HepG2 (cell line): Measurements from ENCODE around the gene GIN1. TPM values are rescaled to one million over a fixed set of nuclear protein-coding genes. Genes with fewer than 3 reads are reported as not detected.

Source experiments
- ATM ChIP-seq: fragments of 450-650 bp; IDR thresholded peaks from 2 replicates; pipeline ENCODE4 v1.7.1; 2017; ENCODE audit warnings: mild to moderate bottlenecking, borderline replicate concordance
- CAMTA2 ChIP-seq: sonication (generic); formaldehyde crosslinking; IDR thresholded peaks from 2 replicates; pipeline ENCODE4 v1.4.0; 2020; ENCODE audit warnings: mild to moderate bottlenecking, missing genetic modification reagents, borderline replicate concordance
- FOXK2 ChIP-seq: fragments of 450-650 bp; IDR thresholded peaks from 2 replicates; pipeline ENCODE4 v1.6.1; 2016
- HMG20A ChIP-seq: IDR thresholded peaks from 2 replicates; pipeline ENCODE4 v1.6.1; 2016; ENCODE audit warnings: borderline replicate concordance
- MED13 ChIP-seq: sonication (generic); formaldehyde crosslinking; IDR thresholded peaks from 2 replicates; pipeline ENCODE4 v1.5.0; 2020; ENCODE audit warnings: missing genetic modification reagents
- NFKBIZ ChIP-seq: IDR thresholded peaks from 2 replicates; pipeline ENCODE4 v1.6.1; 2018; ENCODE audit warnings: missing genetic modification reagents, missing compliant biosample characterization
- NFRKB ChIP-seq: fragments of 450-650 bp; IDR thresholded peaks from 2 replicates; pipeline ENCODE4 v1.6.1; 2017
- PAF1 ChIP-seq: IDR thresholded peaks from 2 replicates; pipeline ENCODE4 v1.6.1; 2016; ENCODE audit warnings: missing genetic modification reagents, missing compliant biosample characterization
- PHF21A ChIP-seq: sonication (generic); formaldehyde crosslinking; IDR thresholded peaks from 2 replicates; pipeline ENCODE4 v1.5.0; 2020; ENCODE audit warnings: mild to moderate bottlenecking, missing genetic modification reagents
- RXRB ChIP-seq: IDR thresholded peaks from 2 replicates; pipeline ENCODE4 v1.6.1; 2016; ENCODE audit warnings: borderline replicate concordance, missing genetic modification reagents, missing compliant biosample characterization
- SOX13 ChIP-seq, 3 experiments: fragments of 450-650 bp in 1 of 3; sonication (generic) in 1 of 3; formaldehyde crosslinking in 1 of 3; IDR thresholded peaks in 2 of 3; conservative IDR thresholded peaks in 1 of 3; 2 replicates each; pipeline versions ENCODE4 v1.5.0 to v1.6.1; 2016 to 2020; ENCODE audit warnings: antibody characterized with exemption in 1 of 3, mild to moderate bottlenecking in 1 of 3, missing compliant biosample characterization in 1 of 3, missing genetic modification reagents in 1 of 3, moderate library complexity in 1 of 3
- ZNF235 ChIP-seq: sonication (generic); formaldehyde crosslinking; IDR thresholded peaks from 2 replicates; pipeline ENCODE4 v1.8.1; 2023; ENCODE audit warnings: mild to moderate bottlenecking, missing genetic modification reagents, borderline replicate concordance
- ZNF264 ChIP-seq: sonication (generic); formaldehyde crosslinking; IDR thresholded peaks from 2 replicates; pipeline ENCODE4 v1.4.0; 2020; ENCODE audit warnings: missing genetic modification reagents
- ZNF7 ChIP-seq: IDR thresholded peaks from 2 replicates; pipeline ENCODE4 v1.6.1; 2016; ENCODE audit warnings: missing biosample characterization, missing genetic modification reagents
- polyA plus RNA-seq, 8 experiments: library from polyadenylated mRNA; depleted of rRNA in 3 of 8; stranded (reverse) in 7 of 8; unstranded in 1 of 8; fragments of >200 nt; fragmentation: Illumina TruSeq in 4 of 8; extraction: Trizol in 4 of 8; gene quantifications; 2 replicates each; pipeline versions ENCODE4 v1.2.1 to v1.2.3, GENCODE V29; 2011 to 2016; ENCODE audit warnings: low read depth in 4 of 8, missing spikeins in 1 of 8, mixed read lengths in 1 of 8; ENCODE audit not compliant: insufficient read depth in 1 of 8
- total RNA-seq, 5 experiments: library from RNA; depleted of rRNA; stranded (reverse); fragments of >200 nt; fragmentation: Illumina TruSeq; extraction: Trizol; gene quantifications; 2 replicates each; pipeline ENCODE4 v1.2.3, GENCODE V29; 2016; ENCODE audit warnings: low read depth in 1 of 5
- TF ChIP-seq, protein P1 (sequence below): sonication (generic); formaldehyde crosslinking; IDR thresholded peaks from 2 replicates; pipeline ENCODE4 v1.8.1; 2023; ENCODE audit warnings: missing genetic modification reagents, inconsistent platforms, borderline replicate concordance
- TF ChIP-seq, protein P2 (sequence below): sonication (generic); formaldehyde crosslinking; IDR thresholded peaks from 2 replicates; pipeline ENCODE4 v1.4.0; 2020; ENCODE audit warnings: missing genetic modification reagents
- TF ChIP-seq, protein P3 (sequence below): sonication (generic); formaldehyde crosslinking; IDR thresholded peaks from 2 replicates; pipeline ENCODE4 v1.5.1; 2020; ENCODE audit warnings: mild to moderate bottlenecking, missing genetic modification reagents, moderate library complexity
- TF ChIP-seq, protein P4 (sequence below): sonication (generic); formaldehyde crosslinking; IDR thresholded peaks from 2 replicates; pipeline ENCODE4 v1.4.0; 2020; ENCODE audit warnings: mild to moderate bottlenecking, missing genetic modification reagents
- TF ChIP-seq, protein P5 (sequence below): sonication (generic); formaldehyde crosslinking; IDR thresholded peaks from 2 replicates; pipeline ENCODE4 v1.5.0; 2020; ENCODE audit warnings: mild to moderate bottlenecking, missing genetic modification reagents, moderate library complexity

The GIN1 gene
- total and polyA plus RNA-seq, 2 of the 13 experiments (the other 11 are each of a cell fraction or from before 2014, with no cell fraction given) = 1.7 to 7.7 TPM

DNA sequence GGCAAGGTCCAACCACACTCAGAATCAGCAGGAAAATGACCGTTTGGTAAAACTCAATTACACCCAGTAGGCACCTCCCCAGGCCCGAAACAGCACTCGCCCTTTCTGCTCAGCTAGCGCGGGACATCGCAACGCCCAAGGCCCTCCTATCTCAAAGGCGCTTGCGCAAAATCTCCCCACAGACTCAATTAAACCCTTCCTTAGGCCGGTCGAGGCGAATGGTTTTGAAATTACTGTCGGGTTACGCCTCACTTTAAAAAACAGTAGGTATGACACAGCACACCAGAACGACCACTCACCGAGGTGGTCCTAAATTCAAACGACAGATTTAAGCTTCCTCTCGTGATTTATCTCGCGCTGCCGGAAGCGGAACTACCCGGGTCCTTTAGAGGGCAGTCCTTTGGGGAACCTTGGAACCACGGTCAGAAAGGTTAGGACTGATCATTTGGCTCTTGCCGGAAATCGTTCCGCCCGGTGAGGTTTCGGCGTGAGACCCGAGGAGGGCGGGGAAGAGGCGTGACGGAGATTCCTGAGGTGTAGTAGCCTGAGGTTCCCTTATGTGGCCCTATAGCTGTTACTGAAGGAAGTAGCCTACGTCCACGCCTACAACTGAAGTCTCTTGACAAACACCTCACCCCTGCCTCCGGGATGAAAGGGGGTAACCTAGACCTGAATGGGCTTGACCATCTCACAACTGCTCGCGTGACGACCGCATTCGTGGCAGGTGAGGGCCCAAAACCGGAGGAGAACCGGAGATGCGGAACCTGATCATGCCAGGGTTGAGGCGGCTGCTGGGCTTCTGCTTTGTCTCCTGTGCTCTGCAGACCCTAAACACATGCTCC, at the start of gene GIN1, which contains the start of gene PPIP5K2 (continued):
- TF ChIP-seq, protein P1, sequence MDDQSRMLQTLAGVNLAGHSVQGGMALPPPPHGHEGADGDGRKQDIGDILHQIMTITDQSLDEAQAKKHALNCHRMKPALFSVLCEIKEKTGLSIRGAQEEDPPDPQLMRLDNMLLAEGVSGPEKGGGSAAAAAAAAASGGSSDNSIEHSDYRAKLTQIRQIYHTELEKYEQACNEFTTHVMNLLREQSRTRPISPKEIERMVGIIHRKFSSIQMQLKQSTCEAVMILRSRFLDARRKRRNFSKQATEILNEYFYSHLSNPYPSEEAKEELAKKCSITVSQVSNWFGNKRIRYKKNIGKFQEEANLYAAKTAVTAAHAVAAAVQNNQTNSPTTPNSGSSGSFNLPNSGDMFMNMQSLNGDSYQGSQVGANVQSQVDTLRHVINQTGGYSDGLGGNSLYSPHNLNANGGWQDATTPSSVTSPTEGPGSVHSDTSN (CRISPR knock-in tag) = no peak
- no peak; the same call in none of the 2 replicates for TF ChIP-seq ZNF264 (CRISPR knock-in tag)
- no peak for TF ChIP-seq ZNF235 (CRISPR knock-in tag)
- no peak for TF ChIP-seq CAMTA2 (CRISPR knock-in tag)
- TF ChIP-seq FOXK2 = peak; percentile 32; the same call in 1 of the 2 replicates
- TF ChIP-seq HMG20A = no peak
- TF ChIP-seq, protein P2, sequence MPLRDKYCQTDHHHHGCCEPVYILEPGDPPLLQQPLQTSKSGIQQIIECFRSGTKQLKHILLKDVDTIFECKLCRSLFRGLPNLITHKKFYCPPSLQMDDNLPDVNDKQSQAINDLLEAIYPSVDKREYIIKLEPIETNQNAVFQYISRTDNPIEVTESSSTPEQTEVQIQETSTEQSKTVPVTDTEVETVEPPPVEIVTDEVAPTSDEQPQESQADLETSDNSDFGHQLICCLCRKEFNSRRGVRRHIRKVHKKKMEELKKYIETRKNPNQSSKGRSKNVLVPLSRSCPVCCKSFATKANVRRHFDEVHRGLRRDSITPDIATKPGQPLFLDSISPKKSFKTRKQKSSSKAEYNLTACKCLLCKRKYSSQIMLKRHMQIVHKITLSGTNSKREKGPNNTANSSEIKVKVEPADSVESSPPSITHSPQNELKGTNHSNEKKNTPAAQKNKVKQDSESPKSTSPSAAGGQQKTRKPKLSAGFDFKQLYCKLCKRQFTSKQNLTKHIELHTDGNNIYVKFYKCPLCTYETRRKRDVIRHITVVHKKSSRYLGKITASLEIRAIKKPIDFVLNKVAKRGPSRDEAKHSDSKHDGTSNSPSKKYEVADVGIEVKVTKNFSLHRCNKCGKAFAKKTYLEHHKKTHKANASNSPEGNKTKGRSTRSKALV (CRISPR knock-in tag) = peak; percentile 52; the same call in 1 of the 2 replicates
- TF ChIP-seq, protein P3, sequence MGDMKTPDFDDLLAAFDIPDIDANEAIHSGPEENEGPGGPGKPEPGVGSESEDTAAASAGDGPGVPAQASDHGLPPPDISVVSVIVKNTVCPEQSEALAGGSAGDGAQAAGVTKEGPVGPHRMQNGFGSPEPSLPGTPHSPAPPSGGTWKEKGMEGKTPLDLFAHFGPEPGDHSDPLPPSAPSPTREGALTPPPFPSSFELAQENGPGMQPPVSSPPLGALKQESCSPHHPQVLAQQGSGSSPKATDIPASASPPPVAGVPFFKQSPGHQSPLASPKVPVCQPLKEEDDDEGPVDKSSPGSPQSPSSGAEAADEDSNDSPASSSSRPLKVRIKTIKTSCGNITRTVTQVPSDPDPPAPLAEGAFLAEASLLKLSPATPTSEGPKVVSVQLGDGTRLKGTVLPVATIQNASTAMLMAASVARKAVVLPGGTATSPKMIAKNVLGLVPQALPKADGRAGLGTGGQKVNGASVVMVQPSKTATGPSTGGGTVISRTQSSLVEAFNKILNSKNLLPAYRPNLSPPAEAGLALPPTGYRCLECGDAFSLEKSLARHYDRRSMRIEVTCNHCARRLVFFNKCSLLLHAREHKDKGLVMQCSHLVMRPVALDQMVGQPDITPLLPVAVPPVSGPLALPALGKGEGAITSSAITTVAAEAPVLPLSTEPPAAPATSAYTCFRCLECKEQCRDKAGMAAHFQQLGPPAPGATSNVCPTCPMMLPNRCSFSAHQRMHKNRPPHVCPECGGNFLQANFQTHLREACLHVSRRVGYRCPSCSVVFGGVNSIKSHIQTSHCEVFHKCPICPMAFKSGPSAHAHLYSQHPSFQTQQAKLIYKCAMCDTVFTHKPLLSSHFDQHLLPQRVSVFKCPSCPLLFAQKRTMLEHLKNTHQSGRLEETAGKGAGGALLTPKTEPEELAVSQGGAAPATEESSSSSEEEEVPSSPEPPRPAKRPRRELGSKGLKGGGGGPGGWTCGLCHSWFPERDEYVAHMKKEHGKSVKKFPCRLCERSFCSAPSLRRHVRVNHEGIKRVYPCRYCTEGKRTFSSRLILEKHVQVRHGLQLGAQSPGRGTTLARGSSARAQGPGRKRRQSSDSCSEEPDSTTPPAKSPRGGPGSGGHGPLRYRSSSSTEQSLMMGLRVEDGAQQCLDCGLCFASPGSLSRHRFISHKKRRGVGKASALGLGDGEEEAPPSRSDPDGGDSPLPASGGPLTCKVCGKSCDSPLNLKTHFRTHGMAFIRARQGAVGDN (CRISPR knock-in tag) = peak; percentile 80
- no peak for TF ChIP-seq SOX13 (IDR thresholded peaks at IDR 0.05)
- TF ChIP-seq SOX13 (CRISPR knock-in tag; conservative IDR thresholded peaks at IDR 0.05 in 1 of 2, IDR thresholded peaks at IDR 0.05 in 1 of 2) = peak in 1 of 2 experiments; percentile 57; a peak in 2 of 4 replicates
- 0 out of 2 replicates have a peak, but pooled peaks have one; percentile 35 for TF ChIP-seq MED13 (CRISPR knock-in tag)
- TF ChIP-seq ZNF7 (CRISPR knock-in tag) = no peak
- TF ChIP-seq ATM = no peak
- TF ChIP-seq NFRKB = no peak
- TF ChIP-seq NFKBIZ (CRISPR knock-in tag) = no peak; the same call in none of the 2 replicates
- no peak for TF ChIP-seq PAF1 (CRISPR knock-in tag)
- TF ChIP-seq RXRB (CRISPR knock-in tag) = peak; percentile 87
- peak; percentile 96 for TF ChIP-seq PHF21A
- TF ChIP-seq, protein P4, sequence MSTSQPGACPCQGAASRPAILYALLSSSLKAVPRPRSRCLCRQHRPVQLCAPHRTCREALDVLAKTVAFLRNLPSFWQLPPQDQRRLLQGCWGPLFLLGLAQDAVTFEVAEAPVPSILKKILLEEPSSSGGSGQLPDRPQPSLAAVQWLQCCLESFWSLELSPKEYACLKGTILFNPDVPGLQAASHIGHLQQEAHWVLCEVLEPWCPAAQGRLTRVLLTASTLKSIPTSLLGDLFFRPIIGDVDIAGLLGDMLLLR (CRISPR knock-in tag) = 0 out of 2 replicates have a peak, but pooled peaks have one; percentile 48
- TF ChIP-seq, protein P5, sequence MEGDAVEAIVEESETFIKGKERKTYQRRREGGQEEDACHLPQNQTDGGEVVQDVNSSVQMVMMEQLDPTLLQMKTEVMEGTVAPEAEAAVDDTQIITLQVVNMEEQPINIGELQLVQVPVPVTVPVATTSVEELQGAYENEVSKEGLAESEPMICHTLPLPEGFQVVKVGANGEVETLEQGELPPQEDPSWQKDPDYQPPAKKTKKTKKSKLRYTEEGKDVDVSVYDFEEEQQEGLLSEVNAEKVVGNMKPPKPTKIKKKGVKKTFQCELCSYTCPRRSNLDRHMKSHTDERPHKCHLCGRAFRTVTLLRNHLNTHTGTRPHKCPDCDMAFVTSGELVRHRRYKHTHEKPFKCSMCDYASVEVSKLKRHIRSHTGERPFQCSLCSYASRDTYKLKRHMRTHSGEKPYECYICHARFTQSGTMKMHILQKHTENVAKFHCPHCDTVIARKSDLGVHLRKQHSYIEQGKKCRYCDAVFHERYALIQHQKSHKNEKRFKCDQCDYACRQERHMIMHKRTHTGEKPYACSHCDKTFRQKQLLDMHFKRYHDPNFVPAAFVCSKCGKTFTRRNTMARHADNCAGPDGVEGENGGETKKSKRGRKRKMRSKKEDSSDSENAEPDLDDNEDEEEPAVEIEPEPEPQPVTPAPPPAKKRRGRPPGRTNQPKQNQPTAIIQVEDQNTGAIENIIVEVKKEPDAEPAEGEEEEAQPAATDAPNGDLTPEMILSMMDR (CRISPR knock-in tag) = no peak
